ENCODE results near the gene UPP1. TPM values are rescaled to one million over a fixed set of nuclear protein-coding genes. Genes with fewer than 3 reads are reported as not detected.

UPP1 gene
- total and polyA plus RNA-seq, 10 of the 15 experiments (the other 5 are each of a cell fraction or from before 2014, with no cell fraction given) = 0.93 to 7.9 (median 3.8) TPM

GRCh38 chr7:48049850-48050249 lies 39.2 kb upstream of the UPP1 start:
- ATAC-seq (no peak), FAIRE-seq (no peak), DNase-seq (ENCODE audit: low read depth, low spot score) (no peak)
- ChIA-PET POLR2A (no interaction called here), RAD21 (ENCODE audit: unreplicated experiment) (no interaction called here), SMC1A (ENCODE audit: uncharacterized antibody, unreplicated experiment) (no interaction called here), CTCF (interaction anchor here (0.8 kb wide), 1 partner anchor 53 kb away, joined by 3 read pairs; no protein-coding TSS in a partner anchor)
- no peaks in the 10 kb centered on the region for H3K4me1 ChIP-seq (ENCODE audit: control insufficient read depth, insufficient read depth, low read length)
- no peak overlapping the region for H2AFZ ChIP-seq (ENCODE audit: control insufficient read depth, low read depth, low read length)
- H4K20me1 ChIP-seq (ENCODE audit: control insufficient read depth, insufficient read depth) = no peaks in the 10 kb centered on the region
- H3K9ac ChIP-seq (ENCODE audit: control insufficient read depth, insufficient read depth, low read length) = no peak overlapping the region
- no peak overlapping the region for H3K27ac ChIP-seq (ENCODE audit: control insufficient read depth, insufficient read depth)
- no TSS peak for BruUV-seq (replicated peaks)
- no peak overlapping the region for H3K4me3 ChIP-seq
- in situ Hi-C loops (cut with MboI) = no loop called here
- H3K9me3 ChIP-seq (replicated peaks; ENCODE audit: control insufficient read depth, insufficient read depth, low read length) = no peaks in the 10 kb centered on the region
- no peaks in the 10 kb centered on the region for H3K36me3 ChIP-seq (ENCODE audit: control insufficient read depth in 2 of 2, insufficient read depth in 2 of 2, low read length in 1 of 2)
- TF ChIP-seq SUPT20H (IDR thresholded peaks at IDR 0.05; ENCODE audit: borderline replicate concordance, control insufficient read depth, low read depth, low read length) (no peak), EZH2 (IDR thresholded peaks at IDR 0.05; ENCODE audit: borderline replicate concordance, control insufficient read depth, low read depth, low read length) (no peak), CBX5 (IDR thresholded peaks at IDR 0.05; ENCODE audit: low read depth) (no peak), RELB (IDR thresholded peaks at IDR 0.05; ENCODE audit: low read depth) (no peak), JUNB (IDR thresholded peaks at IDR 0.05) (no peak), RELA (IDR thresholded peaks at IDR 0.05; ENCODE audit: borderline replicate concordance, partially characterized antibody) (no peak), CBX3 (IDR thresholded peaks at IDR 0.05; ENCODE audit: borderline replicate concordance, low read depth) (no peak), ATF7 (IDR thresholded peaks at IDR 0.05; ENCODE audit: low read depth) (no peak), ZBTB11 (CRISPR knock-in tag; IDR thresholded peaks at IDR 0.05) (no peak), ZNF217 (IDR thresholded peaks at IDR 0.05) (no peak), RAD21 (IDR thresholded peaks at IDR 0.05; ENCODE audit: insufficient read depth, low read depth, low read length) (no peak), NRF1 (conservative IDR thresholded peaks at IDR 0.05; ENCODE audit: low read depth, low read length) (no peak)
- H3K27me3 ChIP-seq (replicated peaks in 1 of 2; ENCODE audit: control insufficient read depth in 2 of 2, insufficient read depth in 2 of 2, low read length in 1 of 2) = peaks cover 0 to 1% of the 10 kb centered on the region in 2 experiments; a peak in 1 of 4 replicates
- intact Hi-C loops (cut with micrococcal nuclease; ENCODE audit: unreplicated experiment) = no loop called here
- 65% methylated on average over 8 of the region's 8 CpGs for WGBS (ENCODE audit: insufficient coverage, insufficient replicate concordance, low lambda C conversion rate, missing lambda C conversion rate)
- no peak overlapping the region for H3K4me2 ChIP-seq (ENCODE audit: control insufficient read depth, insufficient read depth)
- H3K79me2 ChIP-seq (ENCODE audit: control insufficient read depth, insufficient read depth, low read length) = no peaks in the 10 kb centered on the region
